Activated B cell treated with CpG ODN at 0.5 μM for 24 hours (primary cell): ENCODE data around the gene SKP2. TPM values are rescaled to one million over a fixed set of nuclear protein-coding genes. Genes with fewer than 3 reads are reported as not detected.

ENCODE experiments used
- ATAC-seq: fragments of 200-7000 bp; cut with Tn5 transposase; one replicate; pipeline ENCODE4 v1.10.0; 2021; ENCODE audit warnings: low read depth, mild to moderate bottlenecking, moderate library complexity
- CTCF ChIA-PET: fragments of 350-600 bp; sonication (Branson Sonifier 250); formaldehyde crosslinking; loops from one replicate; lab custom pipeline; 2021; ENCODE audit warnings: antibody characterized with exemption; lab: Charles Lee
- POLR2A ChIA-PET: fragments of 350-600 bp; sonication (Branson Sonifier 250); formaldehyde crosslinking; loops from one replicate; lab custom pipeline; 2021; ENCODE audit warnings: antibody characterized with exemption; lab: Charles Lee
- DNase-seq: peaks from one replicate; pipeline ENCODE4 v3.0.0; 2022
- H3K27ac Mint-ChIP-seq: one replicate; pipeline ENCODE4 v1.8.0; 2020; ENCODE audit warnings: mixed read lengths
- H3K27me3 Mint-ChIP-seq: one replicate; pipeline ENCODE4 v1.8.0; 2021; ENCODE audit warnings: mixed read lengths
- H3K36me3 Mint-ChIP-seq: one replicate; pipeline ENCODE4 v1.8.0; 2021; ENCODE audit warnings: low read depth, mixed read lengths
- H3K4me1 Mint-ChIP-seq: one replicate; pipeline ENCODE4 v1.8.0; 2021; ENCODE audit warnings: mixed read lengths
- H3K4me3 Mint-ChIP-seq: one replicate; pipeline ENCODE4 v1.8.0; 2020; ENCODE audit warnings: mild to moderate bottlenecking, mixed read lengths
- H3K9me3 Mint-ChIP-seq: one replicate; pipeline ENCODE4 v1.8.0; 2020; ENCODE audit warnings: mixed read lengths
- CTCF ChIP-seq: fragments of 200-600 bp; IDR thresholded peaks from one replicate; pipeline ENCODE4 v1.8.0; 2022; ENCODE audit warnings: antibody characterized with exemption, mild to moderate bottlenecking
- intact Hi-C: fragments of 100-400 bp; cut with micrococcal nuclease; formaldehyde crosslinking; loops from one replicate; pipeline ENCODE4 v1.15.1; 2024
- total RNA-seq: library from RNA; stranded (reverse); gene quantifications from 2 replicates; pipeline ENCODE4 v1.2.3, GENCODE V29; 2022

The SKP2 gene
- total RNA-seq, 1 donor from 2014 or later: 18.5 TPM

GRCh38 chr5:36161361-36161760 is 9.4 kb downstream of the SKP2 start:
- no peak overlapping the region for H3K27ac Mint-ChIP-seq
- no peaks in the 10 kb centered on the region for H3K27me3 Mint-ChIP-seq
- H3K4me3 Mint-ChIP-seq: no peak overlapping the region
- peaks cover 8% of the 10 kb centered on the region for H3K4me1 Mint-ChIP-seq
- no peak for TF ChIP-seq CTCF
- peaks cover 83% of the 10 kb centered on the region for H3K36me3 Mint-ChIP-seq
- ATAC-seq (no peak), DNase-seq (no peak)
- no peaks in the 10 kb centered on the region for H3K9me3 Mint-ChIP-seq
- ChIA-PET CTCF (no interaction called here), POLR2A (no interaction called here)
- intact Hi-C loops: no loop called here

- intact Hi-C loops: no loop called here
- Mint-ChIP-seq H3K36me3 (peaks cover 84% of the 10 kb centered on the region), H3K9me3 (no peaks in the 10 kb centered on the region), H3K4me1 (peaks cover 8% of the 10 kb centered on the region), H3K27ac (no peak overlapping the region), H3K4me3 (no peak overlapping the region), H3K27me3 (no peaks in the 10 kb centered on the region)
- no peak for ATAC-seq
- CTCF ChIA-PET: no interaction called here
- no peak for DNase-seq
- POLR2A ChIA-PET: no interaction called here
- no peak for TF ChIP-seq CTCF
These were observed 11.0 kb downstream of the SKP2 start for GRCh38 chr5:36162810-36163486.

GRCh38 chr5:36164461-36164860 is 12.6 kb downstream of the SKP2 start:
- H3K27me3 Mint-ChIP-seq: no peaks in the 10 kb centered on the region
- POLR2A ChIA-PET: no interaction called here
- no peaks in the 10 kb centered on the region for H3K9me3 Mint-ChIP-seq
- DNase-seq: no peak
- peaks cover 3% of the 10 kb centered on the region for H3K4me1 Mint-ChIP-seq
- TF ChIP-seq CTCF: no peak
- no peak overlapping the region for H3K4me3 Mint-ChIP-seq
- CTCF ChIA-PET: no interaction called here
- intact Hi-C loops: no loop called here
- no peak overlapping the region for H3K27ac Mint-ChIP-seq
- H3K36me3 Mint-ChIP-seq: peaks cover 85% of the 10 kb centered on the region
- no peak for ATAC-seq

GRCh38 chr5:36168737-36169136 is 16.8 kb downstream of the SKP2 start:
- ChIA-PET CTCF (no interaction called here), POLR2A (no interaction called here)
- Mint-ChIP-seq H3K27ac (no peak overlapping the region), H3K27me3 (no peaks in the 10 kb centered on the region), H3K36me3 (peaks cover 89% of the 10 kb centered on the region), H3K4me3 (no peak overlapping the region), H3K4me1 (no peaks in the 10 kb centered on the region), H3K9me3 (no peaks in the 10 kb centered on the region)
- no peak for ATAC-seq
- no peak for DNase-seq
- no peak for TF ChIP-seq CTCF
- intact Hi-C loops: no loop called here

- Mint-ChIP-seq H3K4me3 (no peak overlapping the region), H3K36me3 (peaks cover 90% of the 10 kb centered on the region), H3K27ac (no peak overlapping the region), H3K9me3 (no peaks in the 10 kb centered on the region), H3K4me1 (no peaks in the 10 kb centered on the region), H3K27me3 (no peaks in the 10 kb centered on the region)
- CTCF ChIA-PET: no interaction called here
- POLR2A ChIA-PET: no interaction called here
- ATAC-seq (no peak), DNase-seq (no peak)
- intact Hi-C loops: no loop called here
- no peak for TF ChIP-seq CTCF
These were observed 19.0 kb downstream of the SKP2 start for GRCh38 chr5:36170832-36171424.
